Hepatic stellate cell (primary cell): ENCODE data around the gene GCLM.
A peak's percentile ranks its signal among the peaks of the same experiment; 100 is the strongest.

ENCODE experiments used
- DNase-seq: peaks from one replicate; pipeline ENCODE4 v3.0.0; 2011; ENCODE audit warnings: low spot score

The GCLM gene

GRCh38 chr1:93846206-93846991, 62.8 kb downstream of the GCLM start:
- DNase-seq = peak; percentile 83

- DNase-seq = peak; percentile 78
Measured at GRCh38 chr1:93845538-93846205, 63.6 kb downstream of the GCLM start.

- peak; percentile 62 for DNase-seq
Measured at GRCh38 chr1:93844262-93845045, 64.8 kb downstream of the GCLM start.

GRCh38 chr1:93842750-93843500, 66.3 kb downstream of the GCLM start:
- DNase-seq = peak; percentile 17

- DNase-seq = no peak
Measured at GRCh38 chr1:93841771-93842170, 67.5 kb downstream of the GCLM start.

- DNase-seq = no peak
Measured at GRCh38 chr1:93840956-93841482, 68.2 kb downstream of the GCLM start.

- DNase-seq = no peak
Measured at GRCh38 chr1:93839753-93840152, 69.5 kb downstream of the GCLM start.

- DNase-seq = peak; percentile 54
Measured at GRCh38 chr1:93839307-93839706, 69.9 kb downstream of the GCLM start.

GRCh38 chr1:93837961-93838360, 71.3 kb downstream of the GCLM start:
- no peak for DNase-seq
